Activated CD4-positive, alpha-beta T cell treated with anti-CD3 and anti-CD28 coated beads for 36 hours (primary cell): ENCODE data around the gene ZNF687. TPM values are rescaled to one million over a fixed set of nuclear protein-coding genes. Genes with fewer than 3 reads are reported as not detected.

ENCODE experiments used
- ATAC-seq: fragments of 200-7000 bp; cut with Tn5 transposase; one replicate; pipeline ENCODE4 v1.10.0; 2021; ENCODE audit warnings: mild to moderate bottlenecking, moderate library complexity
- CTCF ChIA-PET: fragments of 350-600 bp; sonication (Branson Sonifier 250); formaldehyde crosslinking; loops from one replicate; lab custom pipeline; 2021; ENCODE audit warnings: antibody characterized with exemption; lab: Charles Lee
- POLR2A ChIA-PET: fragments of 350-600 bp; sonication (Branson Sonifier 250); formaldehyde crosslinking; loops from one replicate; lab custom pipeline; 2021; ENCODE audit warnings: antibody characterized with exemption, inconsistent platforms; lab: Charles Lee
- DNase-seq: peaks from one replicate; pipeline ENCODE4 v3.0.0-alpha.2; 2020
- H3K27ac Mint-ChIP-seq: one replicate; pipeline ENCODE4 v1.8.0; 2021; ENCODE audit warnings: mixed read lengths
- H3K27me3 Mint-ChIP-seq: one replicate; pipeline ENCODE4 v1.8.0; 2021; ENCODE audit warnings: mixed read lengths
- H3K36me3 Mint-ChIP-seq: one replicate; pipeline ENCODE4 v1.8.0; 2021; ENCODE audit warnings: low read depth, mixed read lengths
- H3K4me1 Mint-ChIP-seq: one replicate; pipeline ENCODE4 v1.8.0; 2021; ENCODE audit warnings: mixed read lengths
- H3K4me3 Mint-ChIP-seq: one replicate; pipeline ENCODE4 v1.8.0; 2021; ENCODE audit warnings: mild to moderate bottlenecking, moderate library complexity, mixed read lengths
- H3K9me3 Mint-ChIP-seq: one replicate; pipeline ENCODE4 v1.8.0; 2021; ENCODE audit warnings: low read depth, mixed read lengths
- intact Hi-C, 2 experiments: fragments of 100-400 bp; cut with DNase I in 1 of 2; cut with micrococcal nuclease in 1 of 2; formaldehyde crosslinking; loops; one replicate each; pipeline versions ENCODE4 v1.14.2 to v1.15.1; 2022 to 2024; cut with DNase I, micrococcal nuclease
- total RNA-seq, 2 experiments: library from RNA; stranded (reverse); gene quantifications; one replicate each; pipeline ENCODE4 v1.2.3, GENCODE V29; 2021

The ZNF687 gene
- total RNA-seq, 2 experiments from 2014 or later: 27.2 to 30.1 TPM

- DNase-seq (no peak), ATAC-seq (no peak)
- Mint-ChIP-seq H3K27ac (peak overlapping the region; percentile 21), H3K27me3 (no peaks in the 10 kb centered on the region), H3K9me3 (no peaks in the 10 kb centered on the region), H3K4me3 (no peak overlapping the region), H3K4me1 (peaks cover 41% of the 10 kb centered on the region), H3K36me3 (peaks cover 47% of the 10 kb centered on the region)
- ChIA-PET CTCF (interaction anchor here (0.5 to 7.1 kb wide), 11 partner anchors 10 to 183 kb away, joined by 3 to 76 read pairs (median 4); partner anchors contain the start of genes PI4KB and ZNF687), POLR2A (interaction anchor here (0.6 to 3.4 kb wide), 3 partner anchors 8 to 14 kb away, joined by 4 to 29 read pairs (median 8); partner anchors contain the start of gene PI4KB)
- intact Hi-C loops: no loop called here
Measured at GRCh38 chr1:151314137-151314875, 32.2 kb downstream of the ZNF687 start.

GRCh38 chr1:151315565-151316235 is 33.6 kb downstream of the ZNF687 start:
- ChIA-PET CTCF (interaction anchor here (0.8 to 7.1 kb wide), 3 partner anchors 9 to 25 kb away, joined by 4 to 76 read pairs (median 7); partner anchors contain the start of gene PI4KB), POLR2A (interaction anchor here (0.6 to 1.0 kb wide), 3 partner anchors 10 to 244 kb away, joined by 3 read pairs; partner anchors contain the start of gene PI4KB)
- Mint-ChIP-seq H3K27ac (peak overlapping the region; percentile 6), H3K4me1 (peaks cover 42% of the 10 kb centered on the region), H3K36me3 (peaks cover 52% of the 10 kb centered on the region), H3K27me3 (no peaks in the 10 kb centered on the region), H3K4me3 (no peak overlapping the region), H3K9me3 (no peaks in the 10 kb centered on the region)
- ATAC-seq (no peak), DNase-seq (no peak)
- intact Hi-C loops: no loop called here

GRCh38 chr1:151318975-151319374 is 36.9 kb downstream of the ZNF687 start:
- Mint-ChIP-seq H3K4me3 (no peak overlapping the region), H3K9me3 (no peaks in the 10 kb centered on the region), H3K27ac (no peak overlapping the region), H3K4me1 (peaks cover 25% of the 10 kb centered on the region), H3K36me3 (peaks cover 44% of the 10 kb centered on the region), H3K27me3 (no peaks in the 10 kb centered on the region)
- ChIA-PET CTCF (interaction anchor here (1.0 to 1.6 kb wide), 2 partner anchors 11 to 18 kb away, joined by 3 to 7 read pairs; no protein-coding TSS in a partner anchor), POLR2A (interaction anchor here (0.6 kb wide), 1 partner anchor 38 kb away, joined by 3 read pairs; no protein-coding TSS in a partner anchor)
- intact Hi-C loops: no loop called here
- ATAC-seq (peak; percentile 47), DNase-seq (peak; percentile 26)

DNA sequence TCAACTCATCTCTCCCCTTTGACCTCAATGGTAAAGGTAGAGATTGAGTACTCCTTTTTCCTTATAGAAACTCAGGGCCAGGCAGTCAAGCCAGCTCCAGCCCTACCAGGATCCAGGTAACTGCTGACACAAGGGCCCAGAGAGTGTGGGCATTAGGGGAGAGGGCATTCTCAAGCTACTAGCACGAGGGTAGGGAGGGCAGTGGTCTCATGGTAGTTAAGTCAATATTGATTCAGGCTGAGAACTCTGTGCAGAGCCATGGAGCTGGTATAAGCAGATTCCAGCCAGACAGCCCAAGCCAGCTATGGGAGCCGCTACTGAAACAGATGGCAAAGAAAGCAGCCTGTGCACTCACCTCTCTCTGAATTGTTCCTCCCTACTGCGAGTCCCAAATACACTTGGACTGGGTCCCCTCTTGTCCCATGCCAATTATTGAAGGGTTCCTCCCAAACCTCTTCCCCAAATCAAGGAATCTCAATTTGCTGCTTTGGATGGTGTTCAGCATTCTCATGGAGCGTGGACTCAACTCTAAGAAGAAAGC is 42.4 kb downstream of the ZNF687 start:
- H3K27ac Mint-ChIP-seq: no peak overlapping the region
- H3K9me3 Mint-ChIP-seq: no peaks in the 10 kb centered on the region
- intact Hi-C loops: no loop called here
- ChIA-PET CTCF (interaction anchor here (0.7 to 8.5 kb wide), 6 partner anchors 11 to 73 kb away, joined by 3 to 76 read pairs (median 3); no protein-coding TSS in a partner anchor), POLR2A (interaction anchor here (1.6 kb wide), 1 partner anchor 13 kb away, joined by 6 read pairs; no protein-coding TSS in a partner anchor)
- H3K36me3 Mint-ChIP-seq: peaks cover 36% of the 10 kb centered on the region
- H3K4me1 Mint-ChIP-seq: peaks cover 41% of the 10 kb centered on the region
- ATAC-seq (no peak), DNase-seq (no peak)
- H3K4me3 Mint-ChIP-seq: no peak overlapping the region
- H3K27me3 Mint-ChIP-seq: no peaks in the 10 kb centered on the region

GRCh38 chr1:151325231-151325630 is 43.1 kb downstream of the ZNF687 start:
- Mint-ChIP-seq H3K27me3 (no peaks in the 10 kb centered on the region), H3K9me3 (no peaks in the 10 kb centered on the region), H3K27ac (peak overlapping the region; percentile 90), H3K36me3 (peaks cover 33% of the 10 kb centered on the region), H3K4me1 (peaks cover 41% of the 10 kb centered on the region), H3K4me3 (peak overlapping the region; percentile 92)
- ChIA-PET CTCF (interaction anchor here (0.6 to 8.5 kb wide), 7 partner anchors 12 to 355 kb away, joined by 3 to 80 read pairs (median 5); no protein-coding TSS in a partner anchor), POLR2A (interaction anchor here (1.1 to 3.1 kb wide), 2 partner anchors 9 to 13 kb away, joined by 3 to 29 read pairs; no protein-coding TSS in a partner anchor)
- ATAC-seq (no peak), DNase-seq (no peak)
- intact Hi-C loops: loop anchor here (5.0 kb wide), 3 partner anchors 128 to 763 kb away; partner anchors contain the start of genes C2CD4D (in 1 of the 2) and PIP5K1A (in 1 of the 2)

GRCh38 chr1:151325646-151326429 is 43.7 kb downstream of the ZNF687 start:
- Mint-ChIP-seq H3K4me3 (peak overlapping the region; percentile 92), H3K4me1 (peaks cover 38% of the 10 kb centered on the region), H3K27me3 (no peaks in the 10 kb centered on the region), H3K36me3 (peaks cover 30% of the 10 kb centered on the region), H3K9me3 (no peaks in the 10 kb centered on the region), H3K27ac (peak overlapping the region; percentile 90)
- DNase-seq (no peak), ATAC-seq (no peak)
- CTCF ChIA-PET: interaction anchor here (0.6 to 8.5 kb wide), 9 partner anchors 13 to 354 kb away, joined by 3 to 80 read pairs (median 3); no protein-coding TSS in a partner anchor
- POLR2A ChIA-PET: interaction anchor here (1.1 to 3.1 kb wide), 2 partner anchors 10 to 13 kb away, joined by 3 to 29 read pairs; no protein-coding TSS in a partner anchor
- intact Hi-C loops: loop anchor here (2.0 to 5.0 kb wide), 4 partner anchors 129 to 764 kb away; partner anchors contain the start of genes C2CD4D (in 1 of the 2), MRPL9 (in 1 of the 2) and PIP5K1A (in 1 of the 2)

- peak overlapping the region; percentile 92 for H3K4me3 Mint-ChIP-seq
- POLR2A ChIA-PET: interaction anchor here (1.0 to 3.1 kb wide), 5 partner anchors 10 to 75 kb away, joined by 3 to 29 read pairs (median 5); partner anchors contain the start of genes PSMD4 and ZNF687
- peaks cover 35% of the 10 kb centered on the region for H3K4me1 Mint-ChIP-seq
- no peaks in the 10 kb centered on the region for H3K27me3 Mint-ChIP-seq
- peak overlapping the region; percentile 90 for H3K27ac Mint-ChIP-seq
- no peaks in the 10 kb centered on the region for H3K9me3 Mint-ChIP-seq
- DNase-seq (peak; percentile 74), ATAC-seq (peak; percentile 65)
- peaks cover 30% of the 10 kb centered on the region for H3K36me3 Mint-ChIP-seq
- CTCF ChIA-PET: interaction anchor here (0.7 to 8.5 kb wide), 11 partner anchors 10 to 171 kb away, joined by 3 to 80 read pairs (median 5); no protein-coding TSS in a partner anchor
- intact Hi-C loops: loop anchor here (1.0 to 5.0 kb wide), 17 partner anchors 14 to 764 kb away; partner anchors contain the start of genes RFX5 (in 2 of the 2), C2CD4D (in 1 of the 2), GABPB2 (in 1 of the 2) and MRPL9 (in 1 of the 2)
Measured at GRCh38 chr1:151326619-151327222, 44.6 kb downstream of the ZNF687 start.

GRCh38 chr1:151327223-151327902 is 45.3 kb downstream of the ZNF687 start, which contains the start of gene PI4KB:
TSS of gene PI4KB (minus strand) at chr1:151327416. CDS start at chr1:151316481, 10,935 bp downstream.
- Mint-ChIP-seq H3K27me3 (no peaks in the 10 kb centered on the region), H3K27ac (peak within 1 kb of the TSS; percentile 95), H3K36me3 (peaks cover 25% of the 10 kb centered on the region), H3K9me3 (no peaks in the 10 kb centered on the region), H3K4me1 (peaks cover 30% of the 10 kb centered on the region), H3K4me3 (peak within 1 kb of the TSS; percentile 92)
- ChIA-PET CTCF (interaction anchor here (0.7 to 8.5 kb wide), 11 partner anchors 9 to 122 kb away, joined by 3 to 80 read pairs (median 4); partner anchors contain the start of gene RFX5), POLR2A (interaction anchor here (0.6 to 3.1 kb wide), 8 partner anchors 11 to 463 kb away, joined by 3 to 29 read pairs (median 4); partner anchors contain the start of genes PSMD4, TDRKH and ZNF687)
- intact Hi-C loops: loop anchor here (1.0 to 5.0 kb wide), 17 partner anchors 13 to 765 kb away; partner anchors contain the start of genes RFX5 (in 2 of the 2), C2CD4D (in 1 of the 2), GABPB2 (in 1 of the 2) and MRPL9 (in 1 of the 2)
- ATAC-seq: peak; percentile 94
- peak; percentile 92 for DNase-seq
